Muscle layer of colon (tissue), 2 donors: ENCODE data around the gene EPB41L3.

Source experiments
- H3K27ac ChIP-seq: one replicate; pipeline ENCODE4 v1.7.0; 2013; ENCODE audit warnings: low read depth, mild to moderate bottlenecking, low read length, moderate library complexity
- H3K27me3 ChIP-seq, 2 donors: one replicate each; pipeline ENCODE4 v1.7.0; 2013; ENCODE audit warnings: low read length in 2 of 2, mild to moderate bottlenecking in 2 of 2; ENCODE audit not compliant: insufficient read depth in 2 of 2, control insufficient read depth in 1 of 2
- H3K36me3 ChIP-seq: one replicate; pipeline ENCODE4 v1.7.0; 2013; ENCODE audit warnings: mild to moderate bottlenecking, low read length; ENCODE audit not compliant: insufficient read depth
- H3K4me1 ChIP-seq: one replicate; pipeline ENCODE4 v1.7.0; 2013; ENCODE audit warnings: mild to moderate bottlenecking, low read length; ENCODE audit not compliant: insufficient read depth
- H3K4me3 ChIP-seq, 2 donors: one replicate each; pipeline ENCODE4 v1.7.0; 2013; ENCODE audit warnings: low read length in 2 of 2, low read depth in 1 of 2, mild to moderate bottlenecking in 1 of 2, moderate library complexity in 1 of 2
- H3K9ac ChIP-seq: one replicate; pipeline ENCODE4 v1.7.0; 2013; ENCODE audit warnings: low read length
- H3K9me3 ChIP-seq: one replicate; pipeline ENCODE4 v1.7.0; 2013; ENCODE audit warnings: mild to moderate bottlenecking, low read length
- donor health status: abdominal sarcoma.
- donor health status: Adenocarcinoma of cecum.

The EPB41L3 gene

GRCh38 chr18:5424903-5425664 is 118.7 kb downstream of the EPB41L3 start:
- no peak overlapping the region for H3K4me3 ChIP-seq
- no peak overlapping the region for H3K9ac ChIP-seq
- no peaks in the 10 kb centered on the region for H3K9me3 ChIP-seq
- H3K27ac ChIP-seq: no peak overlapping the region
- H3K4me1 ChIP-seq: no peaks in the 10 kb centered on the region
- H3K36me3 ChIP-seq: peaks cover 18% of the 10 kb centered on the region
- H3K27me3 ChIP-seq: no peaks in the 10 kb centered on the region

DNA sequence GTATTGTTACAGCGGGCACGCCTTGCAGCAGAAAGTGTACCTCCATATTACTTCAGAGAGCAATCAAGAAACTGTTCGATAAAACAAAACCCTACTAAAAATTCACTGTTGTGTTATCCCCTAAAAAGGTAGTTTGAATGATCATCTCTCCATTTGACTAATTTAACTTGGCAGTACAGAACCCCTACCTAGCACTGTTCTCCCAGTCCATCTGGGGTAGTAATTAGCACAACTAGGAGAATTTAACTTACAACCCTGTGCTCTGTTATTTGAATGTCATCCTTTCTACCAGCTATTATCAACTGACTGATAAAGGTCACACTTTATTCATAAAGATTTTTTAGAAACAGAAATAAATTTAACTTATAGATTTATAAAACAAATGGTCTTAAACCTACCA is 121.2 kb downstream of the EPB41L3 start:
- H3K9me3 ChIP-seq: no peaks in the 10 kb centered on the region
- no peaks in the 10 kb centered on the region for H3K27me3 ChIP-seq
- peaks cover 12% of the 10 kb centered on the region for H3K36me3 ChIP-seq
- H3K4me1 ChIP-seq: no peaks in the 10 kb centered on the region
- no peak overlapping the region for H3K9ac ChIP-seq
- no peak overlapping the region for H3K4me3 ChIP-seq
- no peak overlapping the region for H3K27ac ChIP-seq

DNA sequence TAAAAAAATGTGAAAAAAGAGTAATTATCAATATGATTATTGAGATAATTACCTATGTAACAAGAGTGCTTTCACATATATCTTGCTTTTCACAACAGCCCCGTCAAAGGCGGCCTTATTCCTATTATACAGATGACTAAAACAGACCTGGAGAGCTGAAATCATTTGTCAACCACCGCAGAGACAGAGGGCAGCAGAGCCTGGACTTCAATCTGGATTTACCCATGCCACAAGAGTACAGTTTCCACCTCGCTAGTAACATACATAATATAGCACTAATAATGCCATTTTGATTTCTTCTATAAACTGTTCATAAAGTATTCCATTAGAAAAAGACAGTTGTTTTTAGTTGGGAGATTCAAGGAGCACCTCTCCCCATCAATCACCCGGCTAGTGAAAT is 121.8 kb downstream of the EPB41L3 start:
- H3K9ac ChIP-seq: no peak overlapping the region
- no peaks in the 10 kb centered on the region for H3K9me3 ChIP-seq
- H3K4me1 ChIP-seq: no peaks in the 10 kb centered on the region
- peaks cover 12% of the 10 kb centered on the region for H3K36me3 ChIP-seq
- no peaks in the 10 kb centered on the region for H3K27me3 ChIP-seq
- H3K4me3 ChIP-seq: no peak overlapping the region
- H3K27ac ChIP-seq: no peak overlapping the region

- no peaks in the 10 kb centered on the region for H3K9me3 ChIP-seq
- no peak overlapping the region for H3K9ac ChIP-seq
- no peak overlapping the region for H3K27ac ChIP-seq
- H3K4me1 ChIP-seq: no peaks in the 10 kb centered on the region
- H3K4me3 ChIP-seq: no peak overlapping the region
- no peaks in the 10 kb centered on the region for H3K27me3 ChIP-seq
- H3K36me3 ChIP-seq: peaks cover 19% of the 10 kb centered on the region
Observed at GRCh38 chr18:5420906-5421305, 122.9 kb downstream of the EPB41L3 start.

- H3K27me3 ChIP-seq: no peaks in the 10 kb centered on the region
- no peak overlapping the region for H3K27ac ChIP-seq
- H3K9me3 ChIP-seq: no peaks in the 10 kb centered on the region
- H3K4me1 ChIP-seq: no peaks in the 10 kb centered on the region
- H3K9ac ChIP-seq: no peak overlapping the region
- peaks cover 19% of the 10 kb centered on the region for H3K36me3 ChIP-seq
- H3K4me3 ChIP-seq: no peak overlapping the region
Observed at GRCh38 chr18:5419601-5420000, 124.2 kb downstream of the EPB41L3 start.

DNA sequence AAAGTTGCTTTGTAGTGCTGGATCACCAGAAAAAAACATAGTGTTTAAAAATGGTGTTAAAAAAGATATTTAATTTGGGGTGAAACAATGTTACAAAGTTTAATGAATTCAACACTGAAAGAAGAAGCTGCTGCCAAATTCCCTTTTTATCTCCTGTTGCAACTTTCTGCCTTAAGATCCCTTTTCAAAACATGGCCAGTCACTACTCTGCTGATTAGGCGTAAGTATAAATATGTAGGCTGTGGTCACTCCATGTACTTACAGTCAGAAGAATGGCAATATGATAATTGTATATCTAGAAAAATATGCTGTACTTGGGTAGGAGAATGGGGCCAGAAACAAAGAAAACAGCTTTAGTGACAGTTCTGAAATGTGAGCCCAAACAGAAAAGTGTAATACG is 124.8 kb downstream of the EPB41L3 start:
- H3K36me3 ChIP-seq: peaks cover 19% of the 10 kb centered on the region
- H3K4me3 ChIP-seq: no peak overlapping the region
- H3K9ac ChIP-seq: no peak overlapping the region
- H3K27ac ChIP-seq: no peak overlapping the region
- H3K9me3 ChIP-seq: no peaks in the 10 kb centered on the region
- no peaks in the 10 kb centered on the region for H3K4me1 ChIP-seq
- no peaks in the 10 kb centered on the region for H3K27me3 ChIP-seq

GRCh38 chr18:5417342-5417741 is 126.5 kb downstream of the EPB41L3 start:
- Histone ChIP-seq H3K9ac (no peak overlapping the region), H3K27me3 (no peaks in the 10 kb centered on the region), H3K36me3 (peaks cover 8% of the 10 kb centered on the region), H3K4me3 (no peak overlapping the region), H3K4me1 (no peaks in the 10 kb centered on the region), H3K27ac (no peak overlapping the region), H3K9me3 (no peaks in the 10 kb centered on the region)

DNA sequence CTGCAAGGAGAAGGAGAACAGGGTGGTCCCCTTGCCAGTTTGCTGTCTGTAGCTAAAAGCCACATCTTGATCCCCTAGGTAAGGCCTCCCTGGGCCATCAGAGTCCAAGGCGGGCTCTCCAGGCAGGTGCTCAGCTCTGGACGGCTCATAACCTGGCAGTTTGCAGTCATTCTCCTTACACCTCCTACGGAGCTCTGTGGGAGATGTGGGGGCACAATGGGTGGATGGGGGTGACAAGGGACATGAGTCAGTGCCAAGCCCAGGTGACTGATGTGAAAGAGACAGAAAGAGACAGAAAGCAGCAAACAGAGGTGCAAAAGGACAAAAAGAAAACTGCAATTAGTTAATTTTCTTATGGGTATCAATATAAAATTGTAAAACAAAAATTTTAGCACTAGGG is 127.7 kb downstream of the EPB41L3 start:
- Histone ChIP-seq H3K27me3 (no peaks in the 10 kb centered on the region), H3K4me3 (no peak overlapping the region), H3K9me3 (no peaks in the 10 kb centered on the region), H3K36me3 (peaks cover 15% of the 10 kb centered on the region), H3K27ac (no peak overlapping the region), H3K9ac (no peak overlapping the region), H3K4me1 (no peaks in the 10 kb centered on the region)

DNA sequence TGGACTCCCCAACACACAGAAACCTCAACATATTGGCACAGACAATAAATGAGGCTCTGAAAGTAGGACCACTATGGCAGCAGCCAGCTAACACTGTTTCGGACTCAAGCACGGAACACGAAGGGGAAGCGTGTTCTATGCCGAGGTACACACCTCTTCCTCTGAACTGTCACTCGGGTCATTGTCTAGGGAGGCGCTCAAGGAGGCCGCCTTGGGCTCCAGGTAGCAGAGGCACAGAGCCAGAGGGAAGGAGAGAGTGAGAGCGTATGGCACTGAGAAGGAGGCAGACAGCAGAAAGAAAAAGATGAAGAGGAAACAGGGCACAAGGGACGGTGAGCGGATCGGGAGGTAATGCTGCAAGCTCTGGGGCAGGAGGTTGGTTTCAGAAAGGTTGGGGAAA is 128.1 kb downstream of the EPB41L3 start:
- Histone ChIP-seq H3K36me3 (peaks cover 16% of the 10 kb centered on the region), H3K4me3 (no peak overlapping the region), H3K27me3 (no peaks in the 10 kb centered on the region), H3K4me1 (no peaks in the 10 kb centered on the region), H3K9me3 (no peaks in the 10 kb centered on the region), H3K9ac (no peak overlapping the region), H3K27ac (no peak overlapping the region)

DNA sequence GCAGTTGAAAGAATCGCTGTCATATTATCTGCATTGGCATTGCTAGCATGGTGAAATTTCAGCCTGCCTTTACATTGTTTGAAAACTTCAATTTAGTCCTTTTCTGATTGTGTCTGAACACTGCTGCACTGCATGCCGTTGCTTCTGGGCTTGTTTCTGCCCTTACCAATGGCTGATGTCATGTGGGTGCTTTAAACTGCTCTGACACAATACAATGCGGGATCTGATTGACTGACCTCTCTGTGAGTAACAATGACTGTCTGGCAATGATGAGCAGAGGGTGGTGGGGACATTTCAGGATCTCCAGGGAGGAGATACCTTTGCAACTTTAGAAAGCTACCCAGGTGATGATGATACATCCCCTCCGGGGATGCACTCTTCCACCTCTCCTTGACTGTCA is 128.8 kb downstream of the EPB41L3 start:
- Histone ChIP-seq H3K4me1 (no peaks in the 10 kb centered on the region), H3K27me3 (no peaks in the 10 kb centered on the region), H3K36me3 (peaks cover 20% of the 10 kb centered on the region), H3K27ac (no peak overlapping the region), H3K4me3 (no peak overlapping the region), H3K9me3 (no peaks in the 10 kb centered on the region), H3K9ac (no peak overlapping the region)

- Histone ChIP-seq H3K4me3 (no peak overlapping the region), H3K36me3 (peaks cover 20% of the 10 kb centered on the region), H3K9ac (no peak overlapping the region), H3K27me3 (no peaks in the 10 kb centered on the region), H3K9me3 (no peaks in the 10 kb centered on the region), H3K4me1 (no peaks in the 10 kb centered on the region), H3K27ac (no peak overlapping the region)
Observed at GRCh38 chr18:5414546-5414945, 129.3 kb downstream of the EPB41L3 start.

- Histone ChIP-seq H3K27me3 (no peaks in the 10 kb centered on the region), H3K9me3 (no peaks in the 10 kb centered on the region), H3K4me1 (no peaks in the 10 kb centered on the region), H3K27ac (no peak overlapping the region), H3K4me3 (no peak overlapping the region), H3K36me3 (peaks cover 20% of the 10 kb centered on the region), H3K9ac (no peak overlapping the region)
Observed at GRCh38 chr18:5413447-5413846, 130.3 kb downstream of the EPB41L3 start.
